ENCODE data around the gene CFAP54. TPM values are rescaled to one million over a fixed set of nuclear protein-coding genes. Genes with fewer than 3 reads are reported as not detected.

CFAP54 gene
- total and polyA plus RNA-seq, 7 donors, result 0.03 to 0.14 (median 0.08) TPM; not detected in 3

- no peak for ATAC-seq
- no peak overlapping the region for H3K27ac ChIP-seq
- no peaks in the 10 kb centered on the region for H3K36me3 ChIP-seq (ENCODE audit: insufficient read depth in 1 of 2, low read depth in 1 of 2)
- WGBS, 3 donors, result 90 to 91% (median 90%) methylated on average over 4 of the region's 4 CpGs
- DNase-seq, result no peak
- TF ChIP-seq, protein P1, sequence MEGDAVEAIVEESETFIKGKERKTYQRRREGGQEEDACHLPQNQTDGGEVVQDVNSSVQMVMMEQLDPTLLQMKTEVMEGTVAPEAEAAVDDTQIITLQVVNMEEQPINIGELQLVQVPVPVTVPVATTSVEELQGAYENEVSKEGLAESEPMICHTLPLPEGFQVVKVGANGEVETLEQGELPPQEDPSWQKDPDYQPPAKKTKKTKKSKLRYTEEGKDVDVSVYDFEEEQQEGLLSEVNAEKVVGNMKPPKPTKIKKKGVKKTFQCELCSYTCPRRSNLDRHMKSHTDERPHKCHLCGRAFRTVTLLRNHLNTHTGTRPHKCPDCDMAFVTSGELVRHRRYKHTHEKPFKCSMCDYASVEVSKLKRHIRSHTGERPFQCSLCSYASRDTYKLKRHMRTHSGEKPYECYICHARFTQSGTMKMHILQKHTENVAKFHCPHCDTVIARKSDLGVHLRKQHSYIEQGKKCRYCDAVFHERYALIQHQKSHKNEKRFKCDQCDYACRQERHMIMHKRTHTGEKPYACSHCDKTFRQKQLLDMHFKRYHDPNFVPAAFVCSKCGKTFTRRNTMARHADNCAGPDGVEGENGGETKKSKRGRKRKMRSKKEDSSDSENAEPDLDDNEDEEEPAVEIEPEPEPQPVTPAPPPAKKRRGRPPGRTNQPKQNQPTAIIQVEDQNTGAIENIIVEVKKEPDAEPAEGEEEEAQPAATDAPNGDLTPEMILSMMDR (IDR thresholded peaks at IDR 0.05), result no peak
- H3K27me3 ChIP-seq (ENCODE audit: insufficient read depth in 3 of 3, low read length in 2 of 3), result no peaks in the 10 kb centered on the region
- H3K9me3 ChIP-seq, result no peaks in the 10 kb centered on the region
- no peaks in the 10 kb centered on the region for H3K4me1 ChIP-seq
- intact Hi-C loops (cut with DNase I), result no loop called here
- no peak overlapping the region for H3K4me3 ChIP-seq
Measured at GRCh38 chr12:96473394-96474093, 15.8 kb upstream of the CFAP54 start.

DNA sequence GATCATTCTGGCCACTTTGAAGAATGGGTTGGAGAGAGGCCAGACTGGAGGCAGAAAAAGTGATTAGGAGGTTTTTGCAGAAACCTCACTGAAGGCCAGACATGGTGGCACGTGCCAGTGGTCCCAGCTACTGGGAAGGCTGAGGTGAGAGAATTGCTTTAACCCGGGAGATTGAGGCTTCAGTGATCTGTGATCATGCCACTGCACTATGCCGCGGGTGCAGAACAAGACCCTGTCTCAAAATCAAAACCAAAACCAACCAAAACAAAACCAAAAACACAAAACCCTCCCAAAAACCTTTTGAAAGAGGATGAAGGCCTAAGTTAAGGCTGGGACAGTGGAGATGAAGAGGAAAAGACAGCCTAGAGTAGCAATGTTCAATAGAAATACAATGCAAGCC is 15.2 kb upstream of the CFAP54 start:
- Histone ChIP-seq H3K9me3 (no peaks in the 10 kb centered on the region), H3K27me3 (ENCODE audit: insufficient read depth in 3 of 3, low read length in 2 of 3) (no peaks in the 10 kb centered on the region), H3K4me1 (no peaks in the 10 kb centered on the region), H3K36me3 (ENCODE audit: insufficient read depth in 1 of 2, low read depth in 1 of 2) (no peaks in the 10 kb centered on the region), H3K4me3 (no peak overlapping the region), H3K27ac (no peak overlapping the region)
- no peak for DNase-seq
- no peak for ATAC-seq
- intact Hi-C loops (cut with DNase I), result no loop called here
- TF ChIP-seq, protein P1 (IDR thresholded peaks at IDR 0.05), result no peak
- WGBS, 3 donors, result 70 to 96% (median 80%) methylated on average over 4 of the region's 4 CpGs

DNA sequence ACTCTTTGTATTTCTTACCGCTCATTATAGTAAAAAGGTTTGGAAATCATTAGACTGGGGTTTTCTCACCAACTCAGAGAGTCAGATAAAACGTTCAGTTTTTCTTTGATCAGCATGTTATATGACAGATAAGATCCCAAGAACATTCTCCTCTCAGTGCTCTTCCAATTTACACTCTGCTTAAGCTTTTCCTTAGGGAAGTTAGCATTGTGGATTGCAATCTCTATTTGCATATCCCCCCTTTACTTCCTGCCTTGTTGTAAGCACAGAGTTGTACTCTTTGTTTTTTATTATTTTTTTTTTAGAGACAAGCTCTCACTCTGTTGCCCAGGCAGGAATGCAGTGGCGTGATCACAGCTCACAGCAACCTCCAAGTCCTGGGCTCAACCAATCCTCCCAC is 11.4 kb upstream of the CFAP54 start:
- intact Hi-C loops (cut with DNase I), result no loop called here

GRCh38 chr12:96482086-96482485 is 7.3 kb upstream of the CFAP54 start:
- TF ChIP-seq, protein P1 (IDR thresholded peaks at IDR 0.05), result no peak
- H3K36me3 ChIP-seq (ENCODE audit: insufficient read depth in 1 of 2, low read depth in 1 of 2), result no peaks in the 10 kb centered on the region
- no peaks in the 10 kb centered on the region for H3K9me3 ChIP-seq
- no peak overlapping the region for H3K27ac ChIP-seq
- H3K27me3 ChIP-seq (ENCODE audit: insufficient read depth in 3 of 3, low read length in 2 of 3), result no peaks in the 10 kb centered on the region
- DNase-seq (no peak), ATAC-seq (no peak)
- WGBS, 3 donors, result 91 to 95% (median 91%) methylated on average over 5 of the region's 5 CpGs
- no peaks in the 10 kb centered on the region for H3K4me1 ChIP-seq
- H3K4me3 ChIP-seq, result no peak overlapping the region
- intact Hi-C loops (cut with DNase I), result no loop called here

More for the DNA sequence above, 11.4 kb upstream of the CFAP54 start:
- Histone ChIP-seq H3K4me3 (no peak overlapping the region), H3K27me3 (ENCODE audit: insufficient read depth in 3 of 3, low read length in 2 of 3) (no peaks in the 10 kb centered on the region), H3K9me3 (no peaks in the 10 kb centered on the region), H3K4me1 (no peaks in the 10 kb centered on the region), H3K27ac (no peak overlapping the region), H3K36me3 (ENCODE audit: insufficient read depth in 1 of 2, low read depth in 1 of 2) (no peaks in the 10 kb centered on the region)
- 58 to 60% (median 58%) methylated on average over 3 of the region's 3 CpGs for WGBS, 3 donors
- TF ChIP-seq, protein P1 (IDR thresholded peaks at IDR 0.05), result no peak
- ATAC-seq (no peak), DNase-seq (no peak)

GRCh38 chr12:96483116-96483515 is 6.3 kb upstream of the CFAP54 start:
- Histone ChIP-seq H3K27ac (no peak overlapping the region), H3K4me3 (no peak overlapping the region), H3K4me1 (no peaks in the 10 kb centered on the region), H3K9me3 (no peaks in the 10 kb centered on the region), H3K27me3 (ENCODE audit: insufficient read depth in 3 of 3, low read length in 2 of 3) (no peaks in the 10 kb centered on the region), H3K36me3 (ENCODE audit: insufficient read depth in 1 of 2, low read depth in 1 of 2) (no peaks in the 10 kb centered on the region)
- TF ChIP-seq, protein P1 (IDR thresholded peaks at IDR 0.05), result no peak
- intact Hi-C loops (cut with DNase I), result no loop called here
- ATAC-seq (no peak), DNase-seq (no peak)
- 84 to 95% (median 88%) methylated on average over 2 of the region's 2 CpGs for WGBS, 3 donors
